NCI-H526 (cell line): ENCODE measurements around the gene FAM83F.

Experiments
- DNase-seq, 2 experiments: peaks; one replicate each; lab custom pipeline; 2025; lab: John Stamatoyannopoulos, UW

Gene FAM83F

DNA sequence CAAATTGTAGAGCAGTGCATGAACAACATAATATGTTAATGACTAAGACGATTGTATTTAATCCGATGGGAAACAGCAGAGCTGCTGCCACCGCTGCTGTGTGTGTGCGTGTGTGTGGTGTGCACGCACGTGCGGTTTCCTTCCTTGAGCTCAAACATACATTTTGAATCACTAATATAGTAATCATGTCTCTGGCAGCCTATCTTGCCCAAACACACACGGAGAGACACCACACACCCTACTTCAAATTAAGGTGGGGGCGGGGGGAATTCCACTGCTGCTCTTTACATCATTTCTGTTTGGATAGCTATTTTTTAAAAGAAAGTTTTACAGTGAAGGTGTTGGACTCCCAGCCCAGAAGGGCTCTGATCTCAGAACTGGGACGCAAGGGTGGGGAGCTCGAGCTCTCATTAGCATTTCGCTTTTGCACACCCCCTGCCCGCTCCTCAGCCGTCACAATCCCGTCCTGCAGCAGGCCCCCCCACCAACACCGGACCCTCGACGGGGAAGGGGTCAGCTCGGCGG is 651 bp upstream of the FAM83F start:
- DNase-seq, result peak in 1 of 2 experiments; percentile 26

GRCh38 chr22:39995393-39996252 is 869 bp downstream of the FAM83F start:
- DNase-seq, result peak in 1 of 2 experiments; percentile 40

- no peak for DNase-seq
These were observed 2.0 kb downstream of the FAM83F start for GRCh38 chr22:39996732-39997131.

- DNase-seq, result no peak
These were observed 2.7 kb downstream of the FAM83F start for GRCh38 chr22:39997421-39997820.

DNA sequence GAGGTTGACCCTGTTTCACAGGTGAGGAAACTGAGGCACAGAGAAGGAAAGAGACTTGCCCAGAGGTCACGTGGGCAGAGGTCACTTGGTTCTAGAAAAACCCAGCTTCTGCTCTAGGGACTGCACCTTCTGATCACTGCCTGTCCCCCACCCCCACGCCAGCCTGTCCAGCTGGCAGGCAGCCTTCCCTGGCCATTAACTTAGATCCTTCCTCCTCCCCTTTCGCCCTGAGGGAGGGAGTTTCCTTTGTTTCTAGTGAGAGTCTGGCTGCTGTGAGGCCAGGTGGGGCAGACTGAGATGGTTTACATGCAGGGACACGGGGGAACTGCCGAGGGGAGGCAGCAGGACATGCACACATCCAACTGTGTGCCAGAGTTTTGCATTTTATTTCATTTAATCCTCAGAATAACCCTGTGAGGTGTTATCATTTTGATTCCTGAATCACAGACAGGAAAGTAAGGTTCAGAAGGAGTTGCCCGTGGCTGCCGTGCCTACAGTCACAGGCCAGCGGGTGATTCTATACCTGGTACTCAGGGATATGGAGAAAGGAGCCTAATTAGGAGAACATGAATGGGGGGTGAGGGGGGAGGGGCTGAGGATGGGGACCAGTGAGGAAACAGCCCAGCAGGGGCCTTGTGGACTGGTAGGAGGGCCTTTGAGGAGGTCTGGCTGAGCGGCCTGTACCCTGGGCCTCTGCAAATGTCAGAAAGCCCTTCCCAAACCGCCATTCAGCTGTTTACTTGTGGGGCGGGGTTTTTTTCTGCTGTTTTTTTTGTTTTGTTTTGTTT is 3.4 kb downstream of the FAM83F start:
- DNase-seq, result peak; percentile 60 to 67

DNA sequence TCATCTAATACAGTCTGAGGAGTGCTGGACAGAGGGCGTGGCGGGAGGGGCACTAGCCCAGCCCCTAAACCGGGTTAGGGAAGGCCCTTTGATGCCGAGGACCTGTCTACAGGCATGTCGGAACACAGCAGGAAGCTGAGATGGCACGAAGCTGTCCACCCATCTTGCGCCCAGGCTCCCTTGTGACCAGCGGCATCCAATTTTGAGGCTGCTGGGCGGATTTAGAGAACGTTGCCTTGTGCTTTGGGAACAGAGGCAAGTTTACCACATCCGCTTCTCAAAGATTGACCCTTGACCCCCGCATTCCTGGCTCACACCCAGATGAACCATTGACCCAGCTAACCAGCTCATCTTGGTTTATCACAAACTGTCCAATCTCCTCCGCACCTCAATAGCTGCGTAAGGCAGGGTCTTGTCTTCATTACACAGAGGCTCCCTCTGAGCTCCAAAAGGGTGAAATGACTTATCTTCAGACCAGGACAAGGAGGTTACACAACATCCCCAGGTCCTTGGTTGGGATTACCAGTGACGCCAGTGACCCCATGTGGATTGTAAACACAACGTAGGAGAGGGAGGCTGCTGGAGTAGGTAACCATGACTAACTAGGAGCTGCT is 4.5 kb downstream of the FAM83F start:
- DNase-seq, result no peak

DNA sequence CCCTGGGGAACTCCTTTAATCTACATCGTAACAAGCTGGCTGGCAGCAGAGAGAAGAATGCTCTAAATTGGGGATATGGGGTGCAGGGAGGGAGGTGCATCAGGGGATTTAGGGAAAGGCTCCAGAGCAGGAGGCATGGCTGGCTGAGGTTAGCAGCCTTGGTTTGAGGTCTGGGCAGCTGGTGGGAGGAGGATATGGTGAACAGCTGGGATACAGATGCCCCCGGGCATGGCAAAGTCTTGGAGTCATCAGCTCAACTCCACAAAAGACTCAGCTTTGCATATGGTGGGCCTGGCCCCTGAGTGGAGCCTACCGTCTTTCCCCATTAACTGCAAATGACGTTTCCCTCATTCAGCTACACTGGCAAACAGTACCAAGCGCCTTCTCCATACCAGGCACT is 5.4 kb downstream of the FAM83F start:
- DNase-seq, result peak; percentile 12 to 41

DNA sequence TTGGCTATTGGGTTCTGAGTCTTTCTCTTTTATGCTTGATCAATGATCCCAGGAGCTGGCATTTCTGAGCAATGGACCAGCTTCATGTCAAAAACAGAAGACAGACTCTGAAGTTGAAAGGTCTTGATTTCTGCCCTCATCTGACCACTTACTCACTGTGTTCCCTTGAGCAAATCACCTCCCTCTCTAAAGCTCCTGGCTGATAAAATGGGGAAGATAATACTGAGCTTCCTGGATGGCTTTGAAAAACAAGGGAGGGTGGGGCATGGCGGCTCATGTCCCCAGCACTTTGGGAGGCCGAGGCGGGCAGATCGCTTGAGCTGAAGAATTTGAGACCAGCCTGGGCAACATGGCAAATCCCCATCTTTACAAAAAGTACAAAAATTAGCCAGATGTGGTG is 6.4 kb downstream of the FAM83F start:
- no peak for DNase-seq

DNA sequence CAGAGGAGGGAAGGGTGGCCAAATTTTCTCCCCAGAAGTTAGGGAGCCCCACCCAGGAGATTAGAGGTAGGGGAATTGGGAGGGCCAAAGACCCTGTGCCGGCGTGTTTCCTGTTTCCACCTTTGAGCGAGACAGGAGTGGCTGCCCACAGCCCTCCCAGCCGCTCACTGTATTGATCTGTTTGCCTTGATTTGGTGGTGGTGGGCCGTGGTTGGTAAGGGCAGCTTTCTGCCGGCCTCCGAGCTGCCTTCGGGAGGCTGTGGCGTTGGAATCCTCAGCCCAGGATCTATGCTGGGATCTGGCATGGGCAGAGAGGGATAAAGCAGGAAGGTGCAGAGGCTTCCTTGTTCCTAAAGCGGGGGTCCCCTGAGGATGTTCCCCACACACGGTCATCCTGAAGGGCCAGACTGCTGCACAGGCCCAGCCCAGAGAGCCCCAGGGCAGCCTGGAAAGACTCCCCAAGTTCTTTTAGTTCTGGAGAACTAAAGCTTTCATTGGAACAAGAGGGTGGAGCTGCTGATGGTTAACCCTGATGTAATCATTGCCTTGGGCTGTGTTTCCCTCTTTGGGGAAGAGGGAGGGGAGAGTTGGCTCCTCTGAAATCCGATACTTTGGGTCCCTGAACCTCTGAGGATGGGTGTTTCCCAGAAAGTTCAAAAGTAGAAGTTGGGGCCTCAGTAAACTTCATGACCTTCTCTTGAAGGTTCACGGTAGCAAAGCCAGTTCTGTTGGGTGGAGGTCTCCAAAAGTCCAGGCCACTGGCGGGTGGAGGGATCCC is 7.2 kb downstream of the FAM83F start:
- DNase-seq, result no peak

DNA sequence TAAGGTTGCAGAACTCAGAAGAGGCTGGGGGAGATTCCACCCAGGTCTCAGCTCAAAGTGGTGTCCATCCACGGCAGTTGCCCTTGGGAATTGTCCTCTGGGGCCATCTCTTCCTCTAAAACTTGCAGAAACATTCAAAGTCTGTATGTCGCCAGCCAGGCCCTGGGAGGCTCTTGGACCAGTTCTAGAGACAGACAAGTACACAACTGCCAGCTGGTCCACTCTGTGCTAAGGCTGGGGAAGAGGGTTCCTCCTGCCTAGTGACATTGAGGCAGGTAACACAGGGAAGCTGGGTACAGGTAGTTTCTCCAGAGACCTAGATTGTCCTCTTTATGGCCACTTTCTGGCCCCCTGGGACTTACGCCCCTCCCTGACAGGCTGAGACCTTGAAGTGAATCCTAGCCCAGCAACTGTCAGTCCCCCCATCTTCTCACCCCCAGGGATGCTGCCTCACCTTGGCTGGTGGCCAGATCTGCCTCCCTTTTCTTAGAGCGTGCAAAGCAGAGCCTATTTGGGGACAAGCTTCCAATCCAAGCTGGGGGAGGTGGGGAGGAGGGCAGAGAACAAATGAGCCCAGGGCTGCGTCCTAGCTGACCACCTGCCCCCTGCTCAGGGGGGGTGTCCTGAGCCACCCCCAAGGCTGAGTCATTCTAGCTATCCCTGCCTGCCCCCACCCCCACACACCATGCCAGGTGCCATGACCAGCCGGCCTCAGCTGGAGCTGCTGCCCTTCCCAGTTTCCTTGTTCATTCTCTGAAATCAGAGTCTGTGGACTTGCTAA is 8.4 kb downstream of the FAM83F start:
- no peak for DNase-seq

- DNase-seq, result no peak
These were observed 10.1 kb downstream of the FAM83F start for GRCh38 chr22:40004836-40005235.

DNA sequence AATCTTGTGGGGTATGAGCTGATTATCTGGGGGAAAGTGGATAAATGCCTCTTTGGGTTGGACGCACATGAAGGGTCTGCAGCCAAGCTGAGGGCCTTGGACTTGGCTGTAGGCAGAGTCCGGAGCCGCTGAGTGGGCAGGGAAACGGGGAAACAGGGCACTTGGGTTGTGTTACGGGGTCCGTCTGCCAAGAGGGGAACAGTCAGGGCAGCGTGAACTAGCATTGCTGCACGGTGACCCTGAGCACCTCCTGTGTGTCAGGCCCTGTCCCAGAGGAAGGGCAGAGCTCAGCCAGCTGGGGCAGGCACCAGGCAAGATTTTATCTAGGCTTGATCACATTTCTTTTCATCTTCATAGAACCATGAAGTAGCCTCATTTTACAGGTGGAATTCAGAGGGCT is 11.9 kb downstream of the FAM83F start:
- DNase-seq, result no peak

DNA sequence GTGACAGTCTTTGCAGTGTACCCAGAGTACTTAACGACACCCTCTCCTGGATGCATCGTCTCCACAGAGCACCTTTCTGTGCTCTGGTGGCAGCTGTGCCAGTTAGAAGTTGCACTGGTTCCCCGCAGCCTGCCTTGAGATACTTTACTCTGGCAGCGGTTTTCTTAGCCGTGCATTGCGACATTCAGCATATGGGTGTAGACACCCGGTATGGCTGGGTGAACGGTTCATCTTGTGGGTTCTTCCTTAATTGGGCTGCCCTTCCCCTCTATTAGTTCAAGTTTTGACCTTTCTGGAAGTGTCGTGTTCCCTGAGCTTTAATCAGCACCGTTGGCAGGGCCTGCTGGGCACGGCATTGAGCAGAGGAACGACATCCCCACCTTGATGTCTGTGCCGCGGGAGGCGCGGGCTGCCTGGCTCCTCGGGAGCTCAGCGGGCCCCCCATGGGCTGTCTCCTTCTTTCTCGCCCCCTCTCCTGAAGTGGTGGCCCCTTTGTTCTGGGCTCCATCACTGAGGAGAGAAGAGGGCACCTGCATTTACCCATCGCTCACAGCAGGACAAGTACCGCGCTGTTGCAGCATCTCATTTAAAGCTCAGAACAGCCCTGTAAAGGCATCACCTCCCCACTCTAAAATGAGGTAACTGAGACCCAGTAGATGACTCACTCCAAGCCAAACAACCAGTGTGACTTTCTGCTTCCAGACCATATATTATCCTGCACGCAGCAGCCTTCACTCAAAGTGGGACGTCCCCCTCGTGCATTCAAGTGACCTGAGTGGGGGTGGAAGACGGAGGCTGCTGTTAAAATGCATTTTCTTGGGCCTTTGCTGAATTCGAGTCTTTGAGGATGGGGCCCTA is 13.3 kb downstream of the FAM83F start:
- DNase-seq, result no peak

DNA sequence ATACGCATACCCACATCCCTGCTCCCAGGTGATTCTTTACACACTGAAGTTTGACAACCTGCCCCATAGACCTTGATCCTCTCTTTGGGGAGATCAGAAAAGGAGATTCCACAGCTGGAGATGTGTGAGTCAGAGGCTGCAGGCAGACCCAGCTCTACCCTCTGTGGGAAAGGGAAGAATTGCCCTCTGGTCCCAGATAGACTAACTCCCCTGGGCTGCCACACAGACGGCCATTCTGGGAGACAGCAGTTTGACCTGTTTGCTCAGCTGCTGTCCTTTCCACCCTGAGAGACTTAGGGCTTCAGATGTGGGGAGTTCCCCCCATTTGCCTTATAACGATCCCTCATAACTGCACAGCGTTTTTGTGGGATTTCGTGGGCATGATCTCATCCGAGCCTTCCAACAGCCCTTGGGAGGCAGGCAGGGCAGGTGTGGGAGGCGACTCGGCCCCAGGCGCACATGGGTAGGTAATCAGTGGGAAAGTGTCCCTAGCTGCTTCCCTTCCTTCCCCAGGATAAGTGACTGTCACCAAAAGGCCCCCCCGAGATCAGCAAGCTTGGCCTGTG is 14.1 kb downstream of the FAM83F start:
- no peak for DNase-seq

DNA sequence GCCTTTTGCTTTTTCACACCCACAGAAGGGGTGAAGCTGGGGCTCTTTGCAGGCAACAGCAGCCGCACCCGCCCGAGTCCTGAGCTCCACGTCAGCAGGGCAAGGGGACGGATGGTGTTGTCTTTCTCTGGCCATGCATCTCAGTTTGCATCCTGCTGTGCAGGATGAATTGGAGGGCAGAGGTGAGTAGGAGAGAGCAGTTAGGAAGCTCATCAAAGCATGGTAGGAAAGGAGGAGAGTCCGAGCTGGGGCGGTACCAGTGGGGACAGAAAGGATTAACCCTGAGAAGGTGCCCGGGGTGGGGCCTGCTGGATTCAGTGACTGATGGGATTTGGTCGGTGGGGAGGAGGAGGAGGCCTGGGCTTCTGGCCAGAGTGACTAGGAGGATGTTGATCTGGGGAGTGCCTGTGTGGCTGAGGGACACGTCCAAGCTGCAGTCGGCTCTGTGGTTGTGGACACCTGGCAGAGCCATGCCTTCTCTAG is 14.6 kb downstream of the FAM83F start:
- no peak for DNase-seq

DNA sequence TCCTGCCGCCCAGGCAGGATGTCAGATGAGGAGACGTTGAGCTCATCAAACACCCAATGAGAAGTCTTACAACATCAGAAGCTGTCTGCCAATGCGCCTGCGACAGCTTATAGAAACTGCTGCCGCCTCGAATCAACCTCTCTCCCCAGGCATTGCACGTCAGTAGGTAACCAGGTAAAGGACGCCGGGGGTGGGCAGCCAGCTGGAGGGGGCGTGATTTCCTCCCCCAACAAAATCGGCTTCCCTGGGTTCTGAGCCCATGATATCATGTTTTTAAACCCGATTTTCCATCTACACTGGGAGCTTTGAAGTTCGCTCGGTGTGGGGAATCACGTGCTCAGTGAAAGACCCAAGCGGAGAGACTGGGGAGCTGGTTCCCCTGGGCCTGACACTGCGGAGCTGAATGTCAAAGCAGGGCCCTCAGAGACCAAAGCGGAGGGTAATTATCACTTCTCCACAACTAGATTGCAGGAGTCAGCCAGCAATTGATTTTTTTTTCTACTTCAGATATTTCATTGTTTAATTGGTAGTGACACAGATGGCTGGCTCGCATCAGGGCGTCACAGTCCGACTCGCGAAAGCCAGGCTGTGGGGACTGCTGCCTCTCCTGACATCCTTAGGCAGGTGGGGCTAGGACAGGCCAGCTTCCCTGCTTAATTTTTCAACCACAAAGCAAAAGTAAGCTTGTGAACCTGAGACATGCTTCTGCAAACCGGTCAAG is 15.4 kb downstream of the FAM83F start:
- DNase-seq, result no peak

GRCh38 chr22:40010746-40011145 is 16.0 kb downstream of the FAM83F start:
- DNase-seq, result no peak

DNA sequence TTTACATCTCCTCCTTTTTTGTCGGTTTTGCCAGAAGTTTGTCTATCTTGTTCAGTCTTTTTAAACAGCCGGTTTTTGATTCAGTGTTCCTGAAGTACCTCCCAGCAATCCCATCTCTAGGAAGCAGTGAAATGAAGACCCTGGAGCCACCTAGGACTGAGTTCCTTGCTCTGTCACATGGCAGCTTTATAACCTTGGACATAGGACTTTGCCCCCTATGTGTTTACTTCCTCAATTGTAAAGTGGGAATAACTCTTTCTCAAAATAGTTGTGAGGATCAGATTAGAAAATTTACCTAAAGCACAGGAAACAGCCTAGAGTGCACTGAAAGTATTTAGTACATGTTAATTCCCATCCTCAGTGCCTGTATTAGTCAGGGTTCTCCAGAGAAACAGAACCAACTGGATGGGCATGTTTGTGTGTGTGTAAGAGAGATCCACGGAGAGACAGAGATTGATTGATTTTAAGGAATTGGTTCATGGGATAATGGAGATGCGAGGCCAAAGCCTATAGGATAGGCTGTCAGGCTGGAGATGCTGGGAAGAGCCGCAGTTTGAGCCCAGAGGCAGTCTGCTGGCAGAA is 20.0 kb downstream of the FAM83F start:
- no peak for DNase-seq
